Cortex of kidney (tissue), 1 donor: ENCODE results near the gene TNK1.
"Not testable (repeated sequence)": the region's sequence is repeated elsewhere in the genome, so short reads cannot be mapped to it uniquely, and the experiment has no call there.

Experiments used
- DNase-seq: peaks from one replicate; lab custom pipeline; 2025; lab: John Stamatoyannopoulos, UW

Gene TNK1

DNA sequence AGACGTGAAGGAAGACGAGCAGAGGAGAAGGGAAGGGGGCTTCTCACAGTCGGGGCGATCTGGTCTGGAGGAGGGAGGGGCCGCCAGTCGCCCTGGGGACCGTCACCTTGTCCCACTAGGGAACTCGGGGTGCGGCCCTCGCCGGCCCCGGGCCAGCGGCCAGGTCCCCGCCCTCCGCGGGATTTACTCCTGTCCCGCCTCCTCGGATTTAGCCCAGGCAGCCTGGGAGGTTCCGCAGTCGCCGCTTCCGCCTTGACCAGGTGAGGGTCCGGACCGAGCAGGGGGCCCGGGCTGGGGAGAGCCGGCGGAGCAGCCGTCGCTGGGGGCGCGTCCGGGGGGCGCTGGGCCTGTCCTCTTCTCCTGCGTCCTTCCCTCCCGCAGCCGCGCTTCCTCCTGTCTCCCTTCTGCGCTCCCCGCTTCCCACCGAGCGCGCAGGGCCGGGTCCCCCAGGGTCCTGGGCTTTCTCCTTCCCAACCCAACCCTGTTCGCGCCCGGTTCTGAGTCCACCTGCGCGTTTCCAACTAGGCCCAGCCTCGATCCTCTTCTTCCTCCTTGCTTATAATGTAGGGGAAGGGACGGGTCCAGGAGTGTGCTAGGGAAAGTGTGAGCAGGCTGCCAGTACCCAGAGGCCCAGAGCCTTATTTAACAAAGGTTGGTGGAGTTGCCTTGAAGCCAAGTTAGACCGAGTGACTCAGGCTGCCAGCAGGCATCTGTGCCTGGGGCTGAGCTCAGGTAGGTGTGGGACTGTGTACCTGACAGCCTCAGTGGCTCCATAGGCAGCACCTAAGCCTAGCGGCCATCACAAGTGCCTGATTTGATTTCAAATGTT, at the start of gene TNK1:
Gene TNK1, plus strand, starts transcription at position 235 of the 829 bp plus-strand sequence. CDS start 1,838 bp downstream, outside the sequence.
- no peak for DNase-seq

DNA sequence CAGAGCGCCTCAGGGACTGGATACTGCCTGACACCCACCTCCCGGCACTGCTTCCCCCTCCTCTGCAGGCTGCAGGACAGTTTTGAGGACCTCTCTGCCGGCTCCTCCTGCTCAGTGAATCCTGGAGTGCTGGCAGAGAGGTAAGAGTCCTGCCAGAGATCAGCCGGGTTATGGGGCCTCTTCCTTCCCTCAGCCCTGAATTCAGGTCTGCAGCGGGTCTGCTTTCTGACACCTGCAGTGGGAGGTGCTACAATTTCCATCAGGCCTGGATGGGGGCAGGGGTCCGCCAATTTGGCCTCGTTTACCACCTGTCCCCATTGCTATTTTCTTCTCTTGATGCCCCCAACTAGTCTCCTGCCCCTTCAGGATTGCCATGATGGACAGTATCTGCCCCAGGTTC, 48.8 kb upstream of the TNK1 start:
- DNase-seq: no peak

DNA sequence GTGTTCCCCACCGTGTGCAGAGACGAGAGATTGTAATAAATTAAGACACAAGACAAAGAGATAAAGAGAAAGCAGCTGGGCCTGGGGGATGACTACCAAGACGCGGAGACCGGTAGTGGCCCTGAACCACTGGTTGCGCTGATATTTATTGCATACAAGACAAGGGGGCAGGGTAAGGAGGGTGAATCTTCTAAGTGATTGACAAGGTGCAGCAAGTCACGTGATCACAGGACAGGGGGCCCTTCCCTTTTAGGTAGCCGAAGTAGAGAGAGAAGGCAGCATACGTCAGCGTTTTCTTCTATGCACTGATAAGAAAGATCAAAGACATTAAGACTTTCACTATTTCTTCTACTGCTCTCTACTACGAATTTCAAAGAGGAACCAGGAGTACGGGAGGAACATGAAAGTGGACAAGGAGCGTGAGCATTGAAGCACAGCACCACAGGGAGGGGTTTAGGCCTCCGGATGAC, 48.3 kb upstream of the TNK1 start:
- not testable (repeated sequence) for DNase-seq

DNA sequence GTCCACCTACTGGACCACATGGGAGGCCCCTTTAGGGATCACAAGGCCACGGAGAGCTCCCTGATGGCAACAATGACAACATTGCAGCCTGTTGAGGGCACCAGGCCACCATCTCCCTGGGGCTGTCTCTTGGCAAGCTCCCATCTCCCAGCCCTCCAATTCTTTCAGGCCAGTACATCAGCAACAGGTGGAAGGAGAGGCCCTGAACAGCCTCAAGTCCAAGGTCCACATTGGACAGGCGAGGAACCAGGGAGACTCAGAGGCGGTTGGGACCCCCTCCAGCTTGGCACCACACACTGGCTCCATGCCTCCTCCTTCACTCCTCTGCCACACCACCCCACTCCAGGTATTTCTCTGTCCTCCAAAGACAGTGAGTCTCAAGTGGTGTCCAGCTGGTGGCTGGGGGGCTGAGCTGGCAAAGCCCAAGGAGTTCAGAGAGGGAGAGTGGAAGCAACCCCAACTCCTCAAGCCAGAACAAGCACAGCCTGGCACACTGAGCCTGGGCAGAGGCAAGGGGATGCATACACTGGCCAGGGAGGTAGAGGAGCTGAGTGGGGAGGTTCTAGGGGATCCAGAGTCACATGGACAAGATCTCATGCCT, 45.9 kb upstream of the TNK1 start:
- no peak for DNase-seq

DNA sequence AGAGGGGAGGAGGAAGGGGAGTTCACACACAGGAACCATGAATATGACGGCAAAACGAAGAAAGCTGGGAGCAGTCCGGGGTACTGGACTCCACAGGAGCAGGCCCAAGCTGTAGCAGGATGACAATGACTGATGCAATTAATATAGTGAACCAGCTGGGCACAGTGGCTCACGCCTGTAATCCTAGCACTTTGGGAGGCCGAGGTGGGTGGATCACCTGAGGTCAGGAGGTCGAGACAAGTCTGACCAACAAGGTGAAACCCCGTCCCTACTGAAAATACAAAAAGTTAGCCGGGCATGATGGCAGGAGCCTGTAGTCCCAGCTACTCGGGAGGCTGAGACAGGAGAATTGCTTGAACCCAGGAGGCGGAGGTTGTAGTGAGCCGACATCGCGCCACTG, 45.1 kb upstream of the TNK1 start:
- not testable (repeated sequence) for DNase-seq

DNA sequence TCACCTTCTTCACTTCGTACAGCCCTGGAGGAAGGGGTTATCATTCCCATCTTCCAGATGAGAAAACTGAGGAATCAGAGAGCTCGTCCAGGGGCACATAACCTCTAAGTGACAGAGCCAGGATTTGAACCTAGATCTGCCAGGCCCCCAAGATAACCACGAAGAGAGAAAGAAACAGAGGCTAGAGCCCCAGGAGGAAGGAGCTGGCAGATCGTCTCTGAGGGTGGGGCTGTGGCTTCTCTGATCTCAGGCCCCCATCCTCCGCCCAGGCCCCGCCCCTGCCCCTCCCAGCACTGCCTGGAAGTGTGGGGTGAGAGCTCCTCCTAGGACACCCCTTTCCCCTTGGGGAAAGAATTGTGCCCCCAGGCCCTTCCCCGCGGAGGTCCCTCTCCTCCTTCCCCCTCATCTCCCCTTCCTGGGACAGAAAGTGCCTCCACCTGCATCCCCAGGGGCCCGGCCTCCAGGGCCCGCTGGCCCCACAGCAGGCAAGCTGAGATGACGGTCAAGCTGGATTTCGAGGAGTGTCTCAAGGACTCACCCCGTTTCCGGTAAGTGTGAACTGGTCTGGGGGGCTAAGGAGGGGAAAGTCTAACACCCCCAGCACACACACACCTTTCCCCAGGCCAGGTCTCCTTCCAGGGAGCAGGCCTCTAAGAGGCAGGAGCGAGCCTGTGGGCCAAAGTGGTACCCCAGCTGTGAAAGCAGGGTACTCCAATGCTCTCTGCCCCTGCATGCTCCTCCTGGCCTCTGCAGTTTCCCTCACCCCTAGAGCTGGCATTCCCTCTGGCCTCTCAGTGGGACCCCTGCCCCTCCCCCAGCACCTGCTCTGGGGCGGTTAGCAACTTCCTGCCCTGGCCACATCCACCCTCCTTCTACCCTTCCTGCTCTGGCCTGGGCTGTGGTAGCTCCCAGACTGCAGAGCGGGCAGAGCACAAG, 44.4 kb upstream of the TNK1 start, which contains the start of gene ACAP1:
Gene ACAP1, plus strand, starts transcription at position 290 of the 936 bp plus-strand sequence. Its CDS starts 206 bp downstream, at position 496.
- DNase-seq: no peak

DNA sequence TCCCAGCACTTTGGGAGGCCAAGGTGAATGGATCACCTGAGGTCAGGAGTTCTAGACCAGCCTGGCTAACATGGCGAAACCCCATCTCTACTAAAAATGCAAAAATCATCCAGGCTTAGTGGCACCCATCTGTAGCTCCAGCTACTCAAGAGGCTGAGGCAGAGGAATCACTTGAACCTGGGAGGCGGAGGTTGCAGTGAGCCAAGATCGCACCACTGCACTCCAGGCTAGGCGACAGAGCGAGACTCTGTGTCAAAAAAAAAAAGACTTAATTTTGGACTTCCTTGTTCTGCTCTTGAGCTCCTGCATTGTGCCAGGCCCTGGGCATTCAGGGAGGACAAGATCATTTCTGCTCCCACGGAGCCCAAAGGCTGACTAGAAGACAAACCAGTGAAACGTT, 43.3 kb upstream of the TNK1 start:
- not testable (repeated sequence) for DNase-seq

DNA sequence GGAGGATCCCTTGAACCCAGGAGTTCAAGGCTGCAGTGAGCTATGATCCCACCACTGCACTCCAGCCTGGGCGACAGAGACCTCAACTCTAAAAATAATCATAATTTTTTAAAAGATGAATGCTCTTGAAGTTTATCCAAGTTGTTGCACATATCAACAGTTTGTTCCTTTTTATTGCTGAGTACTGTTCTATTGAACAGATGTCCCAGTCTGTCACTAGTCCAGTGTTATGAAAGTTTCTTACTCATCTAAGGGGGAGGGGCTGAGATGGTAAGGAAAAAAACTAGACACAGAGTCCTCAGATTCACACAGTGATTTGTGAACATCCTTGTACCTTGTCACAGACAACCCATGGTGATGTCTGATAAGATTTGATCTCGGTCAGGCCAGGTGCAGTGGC, 40.7 kb upstream of the TNK1 start:
- DNase-seq: no peak

DNA sequence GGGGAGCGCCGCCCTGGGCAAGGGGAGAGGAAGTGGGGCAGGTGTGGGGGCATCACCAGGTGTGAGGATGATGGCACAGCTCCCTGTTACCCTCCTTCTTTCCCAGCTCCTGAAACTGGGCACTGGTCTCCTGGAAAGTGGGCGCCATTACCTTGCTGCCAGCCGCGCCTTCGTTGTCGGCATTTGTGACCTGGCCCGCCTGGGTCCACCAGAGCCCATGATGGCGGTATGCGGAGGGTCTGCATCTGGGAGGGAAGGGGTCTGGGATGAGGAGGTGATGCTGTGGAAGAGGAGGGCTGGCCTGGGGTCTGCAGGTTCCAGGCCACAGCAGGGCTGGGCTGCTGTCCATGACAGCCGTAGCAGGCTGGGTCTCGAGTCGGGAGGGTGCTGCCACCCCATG, 39.0 kb upstream of the TNK1 start:
- DNase-seq: no peak

DNA sequence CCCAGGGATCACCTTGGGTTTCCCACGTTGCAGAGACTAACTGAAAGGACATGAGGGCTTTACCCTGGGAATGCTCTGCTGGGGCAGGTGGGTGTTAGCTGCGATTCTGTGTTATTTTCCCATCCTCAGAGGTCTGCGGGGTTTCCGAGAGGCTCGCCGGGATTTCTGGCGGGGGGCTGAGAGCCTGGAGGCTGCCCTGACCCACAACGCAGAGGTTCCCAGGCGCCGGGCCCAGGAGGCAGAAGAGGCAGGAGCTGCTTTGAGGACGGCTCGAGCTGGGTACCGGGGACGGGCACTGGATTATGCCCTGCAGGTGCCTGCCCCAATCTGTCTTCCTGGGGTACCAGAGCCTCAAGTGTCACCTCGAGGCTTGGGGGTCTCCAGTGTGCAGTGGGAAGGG, 37.6 kb upstream of the TNK1 start:
- DNase-seq: no peak

DNA sequence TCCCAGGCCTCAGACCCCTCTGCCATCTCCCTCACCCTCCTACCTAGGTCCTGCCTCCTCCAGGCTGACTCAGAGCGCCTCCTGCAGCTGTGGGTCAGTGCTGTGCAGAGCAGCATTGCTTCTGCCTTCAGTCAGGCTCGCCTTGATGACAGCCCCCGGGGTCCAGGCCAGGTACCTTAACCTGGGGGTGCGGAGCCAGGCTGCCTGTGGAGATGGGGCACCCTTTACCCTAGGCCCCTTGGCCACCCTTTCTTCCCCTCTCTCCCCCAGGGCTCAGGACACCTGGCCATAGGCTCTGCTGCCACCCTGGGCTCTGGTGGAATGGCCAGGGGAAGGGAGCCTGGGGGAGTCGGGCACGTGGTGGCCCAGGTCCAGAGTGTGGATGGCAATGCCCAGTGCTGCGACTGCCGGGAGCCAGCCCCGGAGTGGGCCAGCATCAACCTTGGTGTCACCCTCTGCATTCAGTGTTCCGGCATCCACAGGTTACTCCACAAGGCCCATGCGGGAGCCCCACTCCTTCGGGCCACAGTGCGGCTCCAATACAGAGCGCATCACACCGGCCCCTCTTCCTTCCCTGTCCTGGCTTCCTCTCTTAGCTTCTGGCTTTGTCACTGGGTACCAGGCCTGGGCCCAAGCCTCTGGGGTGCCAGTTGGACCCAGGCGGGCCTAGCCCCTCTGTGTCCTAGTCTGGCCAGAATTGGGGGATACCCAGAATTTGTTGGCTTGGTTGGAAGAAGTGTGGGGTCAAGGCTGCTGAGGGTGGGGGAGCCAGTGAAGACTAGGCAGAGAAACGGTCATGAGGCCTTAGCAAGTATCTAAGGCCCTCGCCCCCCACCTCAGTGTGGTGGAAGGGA, 33.9 kb upstream of the TNK1 start:
- no peak for DNase-seq

DNA sequence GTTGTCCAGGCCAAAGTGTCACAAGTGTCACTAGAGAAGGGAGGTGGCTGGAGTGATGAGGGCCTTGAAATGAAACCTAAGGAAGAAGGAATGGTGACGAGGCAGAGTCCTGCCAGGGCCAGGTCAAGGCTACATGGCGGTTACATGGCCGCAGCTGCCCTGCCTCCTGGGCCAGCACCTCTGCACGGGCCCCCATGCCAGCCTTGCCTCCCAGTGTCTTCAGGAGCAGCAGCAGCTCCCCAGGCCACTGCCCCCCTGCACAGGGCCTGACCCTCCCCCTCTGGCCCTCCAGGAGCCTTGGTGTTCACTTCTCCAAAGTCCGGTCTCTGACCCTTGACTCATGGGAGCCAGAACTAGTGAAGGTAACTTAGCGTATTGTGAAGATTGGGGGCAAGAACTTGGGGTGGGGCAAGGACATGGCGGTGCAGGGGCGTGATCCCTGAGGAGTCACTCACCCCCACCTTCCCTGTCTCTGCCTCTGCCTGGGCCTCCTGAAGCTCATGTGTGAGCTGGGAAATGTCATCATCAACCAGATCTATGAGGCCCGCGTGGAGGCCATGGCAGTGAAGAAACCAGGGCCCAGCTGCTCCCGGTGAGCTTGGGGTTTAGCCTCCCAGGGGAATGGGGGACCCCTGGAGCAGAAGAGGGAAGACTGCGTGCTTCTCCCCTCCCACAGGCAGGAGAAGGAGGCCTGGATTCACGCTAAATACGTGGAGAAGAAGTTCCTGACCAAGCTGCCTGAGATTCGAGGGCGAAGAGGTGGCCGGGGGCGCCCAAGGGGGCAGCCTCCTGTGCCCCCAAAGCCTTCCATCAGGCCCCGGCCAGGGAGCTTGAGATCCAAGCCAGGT, 33.0 kb upstream of the TNK1 start:
- DNase-seq: no peak

DNA sequence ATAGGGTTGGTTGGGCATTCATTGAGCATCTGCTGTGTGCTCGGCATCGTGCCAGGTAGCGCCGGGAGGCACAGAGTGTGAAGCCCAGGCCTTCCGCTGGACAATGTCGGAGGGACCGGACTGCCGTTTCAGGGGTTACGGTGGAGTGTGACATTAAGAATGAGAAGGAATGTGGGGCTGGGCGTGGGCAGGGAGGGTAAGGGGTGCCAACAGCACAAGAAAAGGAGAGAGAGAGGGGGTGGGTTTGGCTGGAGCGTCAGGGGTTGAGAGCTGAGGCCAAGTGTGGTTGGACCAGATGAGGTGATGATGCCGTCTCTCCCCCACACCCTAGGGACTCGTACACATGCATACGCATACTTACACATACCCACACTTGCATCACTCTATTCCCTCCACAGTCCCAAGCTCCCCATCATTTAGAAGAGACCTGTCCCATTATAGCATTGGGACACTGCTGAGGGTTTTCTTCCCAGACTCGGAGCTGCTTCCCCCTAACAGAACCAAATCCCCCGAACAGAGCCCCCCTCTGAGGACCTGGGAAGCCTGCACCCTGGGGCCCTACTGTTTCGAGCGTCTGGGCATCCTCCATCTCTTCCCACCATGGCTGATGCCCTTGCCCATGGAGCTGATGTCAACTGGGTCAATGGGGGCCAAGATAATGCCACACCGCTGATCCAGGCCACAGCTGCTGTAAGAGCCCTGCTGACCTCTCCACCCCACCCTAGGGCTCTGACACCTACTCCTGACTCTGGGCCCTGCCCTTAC, 32.2 kb upstream of the TNK1 start:
- DNase-seq: no peak

DNA sequence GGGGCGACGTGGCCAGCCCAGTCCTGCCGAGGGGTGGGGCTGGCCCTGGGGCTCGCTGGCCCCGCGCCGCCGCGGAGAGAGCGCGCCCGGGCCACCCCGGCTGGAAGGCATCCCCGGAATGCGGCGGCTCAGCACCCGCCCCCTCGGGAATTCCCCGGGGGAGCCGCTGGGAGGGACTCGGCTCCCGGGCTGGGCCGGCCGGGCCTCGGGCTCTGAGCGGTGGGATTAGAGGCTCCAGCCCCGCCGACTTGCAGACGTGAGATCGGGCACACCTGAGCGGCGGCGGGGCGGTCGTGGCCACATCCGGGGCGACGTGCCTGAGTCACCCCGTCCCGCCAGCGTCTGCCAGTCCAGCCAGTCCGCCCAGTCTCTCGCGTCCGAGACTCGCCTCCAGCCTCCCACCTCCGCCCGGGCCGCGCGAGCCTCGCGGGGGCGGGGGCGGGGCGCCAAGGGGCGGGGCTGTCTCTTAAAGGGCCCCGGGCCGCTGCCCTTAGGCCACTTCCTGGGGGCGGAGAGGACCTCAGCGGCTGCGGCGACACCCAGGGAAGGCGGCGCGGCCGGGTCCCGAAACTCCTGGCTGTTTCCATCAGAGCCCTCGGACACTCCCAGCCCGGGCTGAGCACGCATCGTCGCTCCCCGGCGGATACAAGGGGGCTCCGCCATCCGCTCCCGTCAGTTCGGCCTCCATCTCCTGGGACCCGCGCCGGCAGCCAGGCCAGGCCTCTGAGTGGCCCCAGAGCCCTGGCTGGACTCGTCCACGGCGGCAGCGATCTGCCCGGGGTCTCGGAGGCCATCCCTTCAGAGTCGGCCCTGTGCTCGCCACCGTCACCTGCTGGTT, 29.0 kb upstream of the TNK1 start, which contains the start of gene KCTD11:
Gene KCTD11, plus strand, starts transcription at position 498 of the 838 bp plus-strand sequence.
- peak; percentile 27 for DNase-seq

DNA sequence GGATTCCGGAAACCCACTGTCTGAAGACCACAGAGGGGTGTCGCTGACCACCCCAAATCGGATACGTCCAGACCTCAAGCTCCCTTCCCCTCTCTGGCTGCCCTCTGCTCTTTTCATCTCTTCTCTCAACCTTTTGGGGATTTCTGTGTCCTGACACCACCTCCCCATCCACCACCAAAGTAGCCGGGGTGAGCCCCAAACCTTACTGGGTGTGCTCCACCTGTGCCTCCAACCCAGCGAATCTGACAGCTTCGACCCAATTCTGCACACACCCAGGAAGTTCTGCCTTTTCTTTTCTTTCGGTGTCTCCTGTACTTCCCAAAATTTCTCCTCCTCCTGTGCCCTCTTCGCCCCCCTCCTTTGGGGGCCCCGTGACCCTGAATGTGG, 28.4 kb upstream of the TNK1 start:
- no peak for DNase-seq

DNA sequence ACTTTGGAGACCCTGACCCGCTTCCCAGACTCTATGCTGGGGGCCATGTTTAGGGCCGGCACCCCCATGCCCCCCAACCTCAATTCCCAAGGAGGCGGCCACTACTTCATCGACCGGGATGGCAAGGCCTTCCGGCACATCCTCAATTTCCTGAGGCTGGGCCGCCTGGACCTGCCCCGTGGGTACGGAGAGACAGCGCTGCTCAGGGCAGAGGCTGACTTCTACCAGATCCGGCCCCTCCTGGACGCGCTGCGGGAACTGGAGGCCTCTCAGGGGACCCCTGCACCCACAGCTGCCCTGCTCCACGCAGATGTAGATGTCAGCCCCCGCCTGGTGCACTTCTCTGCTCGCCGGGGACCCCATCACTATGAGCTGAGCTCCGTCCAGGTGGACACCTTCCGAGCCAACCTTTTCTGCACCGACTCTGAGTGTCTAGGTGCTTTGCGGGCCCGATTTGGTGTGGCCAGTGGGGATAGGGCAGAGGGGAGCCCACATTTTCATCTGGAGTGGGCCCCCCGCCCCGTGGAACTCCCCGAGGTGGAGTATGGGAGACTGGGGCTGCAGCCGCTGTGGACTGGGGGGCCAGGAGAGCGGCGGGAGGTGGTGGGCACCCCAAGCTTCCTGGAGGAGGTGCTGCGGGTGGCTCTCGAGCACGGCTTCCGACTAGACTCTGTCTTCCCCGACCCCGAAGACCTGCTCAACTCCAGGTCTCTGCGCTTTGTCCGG, 27.8 kb upstream of the TNK1 start:
- no peak for DNase-seq

DNA sequence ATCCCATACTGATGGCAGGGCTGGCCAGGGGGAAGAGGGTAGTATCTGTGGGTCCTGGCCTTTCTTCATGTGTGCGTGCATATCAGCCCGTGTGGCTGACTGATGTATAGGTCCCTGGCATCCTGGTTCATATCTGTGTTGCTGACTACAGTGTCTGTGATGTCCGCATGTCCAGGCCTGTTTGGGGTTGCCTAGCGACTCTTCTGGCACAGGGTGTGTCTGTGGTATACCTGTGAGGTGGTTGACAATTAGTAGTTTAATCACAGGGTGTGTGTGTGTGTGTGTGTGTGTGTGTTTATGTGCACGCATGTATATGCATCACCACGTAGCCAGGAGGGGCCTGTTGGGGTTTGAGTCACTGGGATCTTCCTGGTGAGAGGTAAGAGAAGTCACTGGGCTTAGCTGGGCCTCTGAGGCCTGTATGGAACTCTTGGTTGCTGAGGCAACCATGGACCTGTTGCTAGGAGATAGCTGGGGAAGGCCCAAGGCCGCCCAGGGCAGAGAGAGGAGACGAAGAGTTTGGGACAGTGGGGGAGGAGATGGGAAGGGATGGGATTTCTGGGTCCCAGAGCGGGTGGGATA, 26.5 kb upstream of the TNK1 start:
- no peak for DNase-seq

DNA sequence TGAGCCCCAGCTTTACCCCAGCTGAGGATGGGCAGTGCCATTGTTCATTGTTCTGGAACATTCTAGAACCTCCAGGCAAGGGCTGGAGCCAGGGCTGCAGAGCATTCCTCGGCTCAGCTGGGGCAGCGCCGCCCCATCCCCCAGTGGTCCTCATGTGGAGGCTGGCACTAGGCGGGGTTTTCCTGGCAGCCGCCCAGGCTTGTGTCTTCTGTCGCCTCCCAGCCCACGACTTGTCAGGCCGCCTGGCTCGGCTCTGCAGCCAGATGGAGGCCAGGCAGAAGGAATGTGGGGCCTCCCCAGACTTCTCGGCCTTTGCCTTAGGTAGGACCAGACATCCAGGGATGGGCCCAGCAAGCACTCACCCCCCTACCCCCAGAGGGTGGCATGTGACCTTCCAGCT, 25.8 kb upstream of the TNK1 start, which contains the start of gene TMEM95:
Gene TMEM95, plus strand, starts transcription at position 104 of the 400 bp plus-strand sequence. Its CDS starts 49 bp downstream, at position 153.
- no peak for DNase-seq
